GM12872 (cell line): ENCODE measurements around the gene NHEJ1.
A peak's percentile ranks its signal among the peaks of the same experiment; 100 is the strongest.

ENCODE experiments used
- TF ChIP-seq, protein P1 (sequence below): IDR thresholded peaks from 3 replicates; pipeline ENCODE4 v1.5.1; 2011; ENCODE audit warnings: low read depth, mild to moderate bottlenecking, low read length, moderate library complexity; ENCODE audit not compliant: insufficient read depth

Gene NHEJ1

GRCh38 chr2:219112651-219113338, 47.8 kb downstream of the NHEJ1 start:
- TF ChIP-seq, protein P1, sequence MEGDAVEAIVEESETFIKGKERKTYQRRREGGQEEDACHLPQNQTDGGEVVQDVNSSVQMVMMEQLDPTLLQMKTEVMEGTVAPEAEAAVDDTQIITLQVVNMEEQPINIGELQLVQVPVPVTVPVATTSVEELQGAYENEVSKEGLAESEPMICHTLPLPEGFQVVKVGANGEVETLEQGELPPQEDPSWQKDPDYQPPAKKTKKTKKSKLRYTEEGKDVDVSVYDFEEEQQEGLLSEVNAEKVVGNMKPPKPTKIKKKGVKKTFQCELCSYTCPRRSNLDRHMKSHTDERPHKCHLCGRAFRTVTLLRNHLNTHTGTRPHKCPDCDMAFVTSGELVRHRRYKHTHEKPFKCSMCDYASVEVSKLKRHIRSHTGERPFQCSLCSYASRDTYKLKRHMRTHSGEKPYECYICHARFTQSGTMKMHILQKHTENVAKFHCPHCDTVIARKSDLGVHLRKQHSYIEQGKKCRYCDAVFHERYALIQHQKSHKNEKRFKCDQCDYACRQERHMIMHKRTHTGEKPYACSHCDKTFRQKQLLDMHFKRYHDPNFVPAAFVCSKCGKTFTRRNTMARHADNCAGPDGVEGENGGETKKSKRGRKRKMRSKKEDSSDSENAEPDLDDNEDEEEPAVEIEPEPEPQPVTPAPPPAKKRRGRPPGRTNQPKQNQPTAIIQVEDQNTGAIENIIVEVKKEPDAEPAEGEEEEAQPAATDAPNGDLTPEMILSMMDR = no peak

DNA sequence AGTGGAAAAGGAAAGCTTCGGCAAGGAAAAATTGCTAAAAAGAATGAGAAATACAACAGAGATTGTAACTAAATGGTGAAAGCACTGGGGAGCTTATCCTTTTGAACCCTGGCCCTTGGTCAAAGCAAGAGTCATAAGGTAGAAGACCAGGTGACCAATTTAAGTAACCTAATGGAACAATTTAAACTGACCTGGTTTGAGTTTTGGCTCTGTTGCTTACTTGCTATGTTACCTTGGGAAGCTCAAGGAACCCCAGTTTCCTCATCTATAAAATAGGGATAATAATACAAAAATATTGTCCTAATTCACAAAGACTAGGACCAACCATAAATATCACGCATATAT, 48.6 kb downstream of the NHEJ1 start:
- TF ChIP-seq, protein P1 = no peak

- TF ChIP-seq, protein P1 = no peak
Observed at GRCh38 chr2:219111375-219112061, 49.1 kb downstream of the NHEJ1 start.

GRCh38 chr2:219109471-219109870, 51.1 kb downstream of the NHEJ1 start:
- TF ChIP-seq, protein P1 = no peak

GRCh38 chr2:219107758-219108157, 52.9 kb downstream of the NHEJ1 start:
- TF ChIP-seq, protein P1 = no peak

DNA sequence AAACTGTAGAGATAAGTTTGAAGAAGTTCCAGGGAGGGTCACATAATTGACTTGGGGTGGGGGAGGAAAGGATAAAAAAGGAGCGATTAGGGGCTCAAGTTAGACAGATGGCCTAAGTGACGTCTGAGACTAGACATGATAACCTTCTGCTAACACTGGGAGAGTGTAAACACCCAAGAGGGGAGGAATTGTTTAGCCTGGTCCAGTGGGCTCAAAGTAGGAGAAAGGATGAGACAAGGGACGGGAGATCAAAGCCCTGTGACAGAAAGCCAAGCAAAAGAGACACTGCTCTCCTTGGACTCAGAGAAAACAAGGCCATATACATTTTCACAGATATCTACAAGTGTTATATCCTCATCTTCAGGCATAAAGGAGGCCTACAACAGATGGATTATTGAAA, 54.4 kb downstream of the NHEJ1 start:
- TF ChIP-seq, protein P1 = no peak

- TF ChIP-seq, protein P1 = peak; percentile 98
Observed at GRCh38 chr2:219104107-219105035, 56.2 kb downstream of the NHEJ1 start.
